Gastrocnemius medialis (tissue), 4 donors: Measurements from ENCODE around the gene PRELID3B.

Experiments used
- POLR2A ChIP-seq, 2 donors: fragments of 450-650 bp; IDR thresholded peaks; one replicate each; pipeline ENCODE4 v1.6.1; 2017; ENCODE audit warnings: antibody characterized with exemption in 2 of 2, mild to moderate bottlenecking in 2 of 2, moderate library complexity in 2 of 2
- TF ChIP-seq, protein P1 (sequence below), 5 experiments: fragments of 450-650 bp in 3 of 5; fragments of 200-600 bp in 2 of 5; sonication (generic) in 2 of 5; IDR thresholded peaks in 4 of 5; conservative IDR thresholded peaks in 1 of 5; 1 replicate in 4 of 5; 2 replicates in 1 of 5; pipeline ENCODE4 v1.5.1; 2016 to 2019; ENCODE audit warnings: antibody characterized with exemption in 5 of 5, mild to moderate bottlenecking in 3 of 5, moderate library complexity in 3 of 5

DNA sequence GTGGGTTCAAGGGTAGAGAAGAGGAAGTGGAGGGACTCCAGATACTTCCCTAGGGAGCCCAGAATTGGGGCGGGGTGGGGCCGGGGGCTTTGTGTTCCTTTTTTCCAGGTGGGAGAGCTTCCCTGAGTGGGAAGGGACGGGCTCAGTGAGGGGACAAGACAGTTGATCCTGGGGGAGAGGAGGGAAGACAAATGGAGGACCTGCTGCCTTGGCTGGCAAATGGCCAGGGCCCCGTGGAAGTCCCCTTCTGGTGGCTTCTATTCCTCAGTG is 38.2 kb downstream of the PRELID3B start:
- TF ChIP-seq, protein P1, sequence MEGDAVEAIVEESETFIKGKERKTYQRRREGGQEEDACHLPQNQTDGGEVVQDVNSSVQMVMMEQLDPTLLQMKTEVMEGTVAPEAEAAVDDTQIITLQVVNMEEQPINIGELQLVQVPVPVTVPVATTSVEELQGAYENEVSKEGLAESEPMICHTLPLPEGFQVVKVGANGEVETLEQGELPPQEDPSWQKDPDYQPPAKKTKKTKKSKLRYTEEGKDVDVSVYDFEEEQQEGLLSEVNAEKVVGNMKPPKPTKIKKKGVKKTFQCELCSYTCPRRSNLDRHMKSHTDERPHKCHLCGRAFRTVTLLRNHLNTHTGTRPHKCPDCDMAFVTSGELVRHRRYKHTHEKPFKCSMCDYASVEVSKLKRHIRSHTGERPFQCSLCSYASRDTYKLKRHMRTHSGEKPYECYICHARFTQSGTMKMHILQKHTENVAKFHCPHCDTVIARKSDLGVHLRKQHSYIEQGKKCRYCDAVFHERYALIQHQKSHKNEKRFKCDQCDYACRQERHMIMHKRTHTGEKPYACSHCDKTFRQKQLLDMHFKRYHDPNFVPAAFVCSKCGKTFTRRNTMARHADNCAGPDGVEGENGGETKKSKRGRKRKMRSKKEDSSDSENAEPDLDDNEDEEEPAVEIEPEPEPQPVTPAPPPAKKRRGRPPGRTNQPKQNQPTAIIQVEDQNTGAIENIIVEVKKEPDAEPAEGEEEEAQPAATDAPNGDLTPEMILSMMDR (IDR thresholded peaks at IDR 0.05 in 4 of 5, conservative IDR thresholded peaks at IDR 0.05 in 1 of 5) = no peak
- no peak for TF ChIP-seq POLR2A (IDR thresholded peaks at IDR 0.05)
